ENCODE results near the gene AKR1D1.
"Not testable (repeated sequence)": the region's sequence is repeated elsewhere in the genome, so short reads cannot be mapped to it uniquely, and the experiment has no call there.

- TF ChIP-seq RAD21 (conservative IDR thresholded peaks at IDR 0.05 in 1 of 2, IDR thresholded peaks at IDR 0.05 in 1 of 2); EP300 (IDR thresholded peaks at IDR 0.05); CHD4 (IDR thresholded peaks at IDR 0.05; ENCODE audit: borderline replicate concordance); ZFP36 (IDR thresholded peaks at IDR 0.05; ENCODE audit: borderline replicate concordance, partially characterized antibody); SMC3 (IDR thresholded peaks at IDR 0.05); CBX2 (IDR thresholded peaks at IDR 0.05; ENCODE audit: borderline replicate concordance, low read depth); JUN (IDR thresholded peaks at IDR 0.05); REST (IDR thresholded peaks at IDR 0.05): not testable (repeated sequence)
- TF ChIP-seq, protein P1, sequence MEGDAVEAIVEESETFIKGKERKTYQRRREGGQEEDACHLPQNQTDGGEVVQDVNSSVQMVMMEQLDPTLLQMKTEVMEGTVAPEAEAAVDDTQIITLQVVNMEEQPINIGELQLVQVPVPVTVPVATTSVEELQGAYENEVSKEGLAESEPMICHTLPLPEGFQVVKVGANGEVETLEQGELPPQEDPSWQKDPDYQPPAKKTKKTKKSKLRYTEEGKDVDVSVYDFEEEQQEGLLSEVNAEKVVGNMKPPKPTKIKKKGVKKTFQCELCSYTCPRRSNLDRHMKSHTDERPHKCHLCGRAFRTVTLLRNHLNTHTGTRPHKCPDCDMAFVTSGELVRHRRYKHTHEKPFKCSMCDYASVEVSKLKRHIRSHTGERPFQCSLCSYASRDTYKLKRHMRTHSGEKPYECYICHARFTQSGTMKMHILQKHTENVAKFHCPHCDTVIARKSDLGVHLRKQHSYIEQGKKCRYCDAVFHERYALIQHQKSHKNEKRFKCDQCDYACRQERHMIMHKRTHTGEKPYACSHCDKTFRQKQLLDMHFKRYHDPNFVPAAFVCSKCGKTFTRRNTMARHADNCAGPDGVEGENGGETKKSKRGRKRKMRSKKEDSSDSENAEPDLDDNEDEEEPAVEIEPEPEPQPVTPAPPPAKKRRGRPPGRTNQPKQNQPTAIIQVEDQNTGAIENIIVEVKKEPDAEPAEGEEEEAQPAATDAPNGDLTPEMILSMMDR (IDR thresholded peaks at IDR 0.05) = not testable (repeated sequence)
- TF ChIP-seq, protein P2, sequence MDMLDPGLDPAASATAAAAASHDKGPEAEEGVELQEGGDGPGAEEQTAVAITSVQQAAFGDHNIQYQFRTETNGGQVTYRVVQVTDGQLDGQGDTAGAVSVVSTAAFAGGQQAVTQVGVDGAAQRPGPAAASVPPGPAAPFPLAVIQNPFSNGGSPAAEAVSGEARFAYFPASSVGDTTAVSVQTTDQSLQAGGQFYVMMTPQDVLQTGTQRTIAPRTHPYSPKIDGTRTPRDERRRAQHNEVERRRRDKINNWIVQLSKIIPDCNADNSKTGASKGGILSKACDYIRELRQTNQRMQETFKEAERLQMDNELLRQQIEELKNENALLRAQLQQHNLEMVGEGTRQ (IDR thresholded peaks at IDR 0.05) = not testable (repeated sequence)
These were observed 36.2 kb upstream of the AKR1D1 start for GRCh38 chr7:138040063-138040462.
